WTC11 (cell line): ENCODE results near the gene CUL1. TPM values are rescaled to one million over a fixed set of nuclear protein-coding genes. Genes with fewer than 3 reads are reported as not detected.

Experiments used
- ATAC-seq: fragments of 200-7000 bp; cut with Tn5 transposase; 2 replicates; pipeline ENCODE4 v1.10.0; 2021; ENCODE audit warnings: mild to moderate bottlenecking, moderate library complexity
- CTCF ChIA-PET: fragments of 300-600 bp; sonication (Branson Sonifier 250); formaldehyde crosslinking; loops from one replicate; lab custom pipeline; 2021; ENCODE audit warnings: antibody characterized with exemption; lab: Charles Lee
- POLR2A ChIA-PET: fragments of 350-600 bp; sonication (Branson Sonifier 250); formaldehyde crosslinking; loops from one replicate; lab custom pipeline; 2021; ENCODE audit warnings: antibody characterized with exemption; lab: Charles Lee
- DNase-seq: peaks from one replicate; pipeline ENCODE4 v3.0.0; 2021; ENCODE audit warnings: low spot score
- H3K27ac Mint-ChIP-seq: 2 replicates; pipeline ENCODE4 v1.8.0; 2021; ENCODE audit warnings: mixed read lengths
- H3K27me3 Mint-ChIP-seq: 2 replicates; pipeline ENCODE4 v1.8.0; 2021; ENCODE audit warnings: low read depth, mild to moderate bottlenecking, moderate library complexity, mixed read lengths
- H3K36me3 Mint-ChIP-seq: 2 replicates; pipeline ENCODE4 v1.8.0; 2021; ENCODE audit warnings: mixed read lengths
- H3K4me1 Mint-ChIP-seq: 2 replicates; pipeline ENCODE4 v1.8.0; 2022; ENCODE audit warnings: mixed read lengths
- H3K4me3 Mint-ChIP-seq: 2 replicates; pipeline ENCODE4 v1.8.0; 2021; ENCODE audit warnings: mild to moderate bottlenecking, moderate library complexity, mixed read lengths
- H3K9me3 Mint-ChIP-seq: 2 replicates; pipeline ENCODE4 v1.8.0; 2021; ENCODE audit warnings: mixed read lengths
- CBFB ChIP-seq: sonication (generic); formaldehyde crosslinking; IDR thresholded peaks from 2 replicates; pipeline ENCODE4 v1.8.1; 2022; ENCODE audit warnings: mild to moderate bottlenecking, low read depth, missing genetic modification reagents
- CREB1 ChIP-seq: sonication (generic); formaldehyde crosslinking; IDR thresholded peaks from 2 replicates; pipeline ENCODE4 v1.8.0; 2023; ENCODE audit warnings: mild to moderate bottlenecking, missing genetic modification reagents
- FOXJ3 ChIP-seq: sonication (generic); formaldehyde crosslinking; IDR thresholded peaks from 2 replicates; pipeline ENCODE4 v1.9.0; 2021; ENCODE audit warnings: missing genetic modification reagents, mild to moderate bottlenecking, borderline replicate concordance
- FOXK1 ChIP-seq: sonication (generic); formaldehyde crosslinking; IDR thresholded peaks from 2 replicates; pipeline ENCODE4 v1.8.0; 2022; ENCODE audit warnings: mild to moderate bottlenecking, moderate library complexity, missing genetic modification reagents
- FOXP1 ChIP-seq: sonication (generic); formaldehyde crosslinking; IDR thresholded peaks from 2 replicates; pipeline ENCODE4 v1.8.0; 2022; ENCODE audit warnings: missing genetic modification reagents, mild to moderate bottlenecking, moderate library complexity, borderline replicate concordance
- GABPB1 ChIP-seq: sonication (generic); formaldehyde crosslinking; IDR thresholded peaks from 2 replicates; pipeline ENCODE4 v1.8.1; 2023; ENCODE audit warnings: mild to moderate bottlenecking, missing genetic modification reagents
- GRHL2 ChIP-seq: fragments of 250-450 bp; sonication (Bioruptor Pico); IDR thresholded peaks from 2 replicates; pipeline ENCODE4 v1.8.0; 2022; ENCODE audit warnings: mild to moderate bottlenecking, moderate library complexity; ENCODE audit not compliant: insufficient replicate concordance, severe bottlenecking
- IRF2 ChIP-seq: sonication (generic); formaldehyde crosslinking; IDR thresholded peaks from 2 replicates; pipeline ENCODE4 v1.8.0; 2022; ENCODE audit warnings: low read depth, missing genetic modification reagents, borderline replicate concordance
- JUN ChIP-seq: sonication (generic); formaldehyde crosslinking; IDR thresholded peaks from 2 replicates; pipeline ENCODE4 v1.8.0; 2023; ENCODE audit warnings: mild to moderate bottlenecking, missing genetic modification reagents
- MYBL2 ChIP-seq: sonication (generic); formaldehyde crosslinking; IDR thresholded peaks from 2 replicates; pipeline ENCODE4 v1.8.1; 2023; ENCODE audit warnings: mild to moderate bottlenecking, moderate library complexity, missing genetic modification reagents
- PRRX2 ChIP-seq: fragments of 250-450 bp; sonication (Bioruptor Pico); IDR thresholded peaks from 2 replicates; pipeline ENCODE4 v1.8.0; 2021; ENCODE audit warnings: mild to moderate bottlenecking
- RORB ChIP-seq: fragments of 250-450 bp; sonication (Bioruptor Pico); IDR thresholded peaks from 2 replicates; pipeline ENCODE4 v1.9.0; 2021; ENCODE audit warnings: mild to moderate bottlenecking
- SOX15 ChIP-seq: fragments of 250-450 bp; sonication (Bioruptor Pico); IDR thresholded peaks from 2 replicates; pipeline ENCODE4 v1.9.0; 2021; ENCODE audit warnings: mild to moderate bottlenecking
- STAT6 ChIP-seq: sonication (generic); formaldehyde crosslinking; conservative IDR thresholded peaks from 2 replicates; pipeline ENCODE4 v1.8.1; 2023; ENCODE audit warnings: mild to moderate bottlenecking, low read depth, missing genetic modification reagents, moderate library complexity
- TCF7 ChIP-seq: sonication (generic); formaldehyde crosslinking; IDR thresholded peaks from 2 replicates; pipeline ENCODE4 v1.8.0; 2022; ENCODE audit warnings: mild to moderate bottlenecking, low read depth, missing genetic modification reagents, moderate library complexity
- ZNF219 ChIP-seq: sonication (generic); formaldehyde crosslinking; IDR thresholded peaks from 2 replicates; pipeline ENCODE4 v1.8.0; 2023; ENCODE audit warnings: missing genetic modification reagents, mild to moderate bottlenecking, borderline replicate concordance
- total RNA-seq: library from RNA; stranded (reverse); gene quantifications from 3 replicates; pipeline ENCODE4 v1.2.3, GENCODE V29; 2021
- TF ChIP-seq, protein P1 (sequence below): sonication (generic); formaldehyde crosslinking; IDR thresholded peaks from 2 replicates; pipeline ENCODE4 v1.8.0; 2023; ENCODE audit warnings: mild to moderate bottlenecking, missing genetic modification reagents
- TF ChIP-seq, protein P2 (sequence below): sonication (generic); formaldehyde crosslinking; IDR thresholded peaks from 2 replicates; pipeline ENCODE4 v1.8.1; 2023; ENCODE audit warnings: mild to moderate bottlenecking, moderate library complexity, missing genetic modification reagents
- TF ChIP-seq, protein P3 (sequence below): fragments of 250-450 bp; sonication (Bioruptor Pico); IDR thresholded peaks from 2 replicates; pipeline ENCODE4 v2.1.2; 2022; ENCODE audit warnings: mild to moderate bottlenecking, moderate library complexity

The CUL1 gene
- total RNA-seq, 1 experiment from 2014 or later, result 50.5 TPM

DNA sequence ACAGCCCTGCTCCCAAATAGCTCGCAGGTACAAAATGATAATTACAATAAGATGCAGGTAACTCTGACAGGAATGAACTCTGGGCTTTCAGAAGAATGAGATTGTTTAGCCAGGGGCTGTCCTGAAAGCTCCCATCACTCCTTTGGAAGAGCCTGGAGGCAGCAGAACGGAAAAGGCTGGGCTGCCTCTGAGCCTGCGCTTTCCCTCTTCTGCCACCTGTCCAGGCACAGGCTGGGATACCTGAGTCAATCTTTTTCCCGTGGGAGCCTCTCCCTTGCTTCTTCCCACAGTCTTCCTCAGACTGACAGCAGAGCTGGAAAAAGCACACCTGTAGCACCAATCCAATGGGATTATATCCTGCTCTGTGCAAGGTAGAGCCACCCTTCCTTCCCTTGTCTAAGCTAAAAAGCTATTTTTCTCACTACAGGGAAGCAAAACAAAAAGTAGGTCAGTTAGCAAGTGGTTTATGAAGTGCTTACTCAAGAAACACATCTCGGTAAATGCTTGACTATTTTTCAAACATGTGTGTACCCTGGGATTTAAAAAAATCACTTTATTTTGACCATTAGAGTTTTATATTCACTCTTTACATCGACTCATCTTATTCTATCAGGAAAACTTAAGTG is 12.3 kb upstream of the CUL1 start:
- Mint-ChIP-seq H3K4me1 (peaks cover 5% of the 10 kb centered on the region; the same call in 1 of the 2 replicates), H3K9me3 (peaks cover 17% of the 10 kb centered on the region), H3K4me3 (no peak overlapping the region), H3K27me3 (no peaks in the 10 kb centered on the region; the same call in 1 of the 2 replicates), H3K36me3 (peaks cover 3% of the 10 kb centered on the region; the same call in 1 of the 2 replicates), H3K27ac (no peak overlapping the region)
- ATAC-seq (peak; percentile 71), DNase-seq (no peak)
- TF ChIP-seq FOXK1 (CRISPR knock-in tag), result no peak
- no peak for TF ChIP-seq ZNF219
- TF ChIP-seq MYBL2 (CRISPR knock-in tag), result no peak
- TF ChIP-seq PRRX2, result no peak
- TF ChIP-seq STAT6 (CRISPR knock-in tag), result no peak
- ChIA-PET POLR2A (no interaction called here), CTCF (no interaction called here)

- ChIA-PET CTCF (no interaction called here), POLR2A (no interaction called here)
- H3K4me1 Mint-ChIP-seq, result peaks cover 5% of the 10 kb centered on the region; the same call in 1 of the 2 replicates
- DNase-seq, result no peak
- no peaks in the 10 kb centered on the region; the same call in 1 of the 2 replicates for H3K27me3 Mint-ChIP-seq
- H3K36me3 Mint-ChIP-seq, result no peaks in the 10 kb centered on the region
- TF ChIP-seq SOX15 (CRISPR knock-in tag) (no peak), GRHL2 (no peak), TCF7 (CRISPR knock-in tag) (no peak), FOXP1 (CRISPR knock-in tag) (no peak), MYBL2 (CRISPR knock-in tag) (no peak), CREB1 (CRISPR knock-in tag) (no peak), IRF2 (CRISPR knock-in tag) (no peak), GABPB1 (CRISPR knock-in tag) (no peak), JUN (CRISPR knock-in tag) (no peak), RORB (CRISPR knock-in tag) (no peak), CBFB (CRISPR knock-in tag) (no peak), ZNF219 (no peak), FOXJ3 (CRISPR knock-in tag) (no peak), FOXK1 (CRISPR knock-in tag) (no peak)
- TF ChIP-seq, protein P1, sequence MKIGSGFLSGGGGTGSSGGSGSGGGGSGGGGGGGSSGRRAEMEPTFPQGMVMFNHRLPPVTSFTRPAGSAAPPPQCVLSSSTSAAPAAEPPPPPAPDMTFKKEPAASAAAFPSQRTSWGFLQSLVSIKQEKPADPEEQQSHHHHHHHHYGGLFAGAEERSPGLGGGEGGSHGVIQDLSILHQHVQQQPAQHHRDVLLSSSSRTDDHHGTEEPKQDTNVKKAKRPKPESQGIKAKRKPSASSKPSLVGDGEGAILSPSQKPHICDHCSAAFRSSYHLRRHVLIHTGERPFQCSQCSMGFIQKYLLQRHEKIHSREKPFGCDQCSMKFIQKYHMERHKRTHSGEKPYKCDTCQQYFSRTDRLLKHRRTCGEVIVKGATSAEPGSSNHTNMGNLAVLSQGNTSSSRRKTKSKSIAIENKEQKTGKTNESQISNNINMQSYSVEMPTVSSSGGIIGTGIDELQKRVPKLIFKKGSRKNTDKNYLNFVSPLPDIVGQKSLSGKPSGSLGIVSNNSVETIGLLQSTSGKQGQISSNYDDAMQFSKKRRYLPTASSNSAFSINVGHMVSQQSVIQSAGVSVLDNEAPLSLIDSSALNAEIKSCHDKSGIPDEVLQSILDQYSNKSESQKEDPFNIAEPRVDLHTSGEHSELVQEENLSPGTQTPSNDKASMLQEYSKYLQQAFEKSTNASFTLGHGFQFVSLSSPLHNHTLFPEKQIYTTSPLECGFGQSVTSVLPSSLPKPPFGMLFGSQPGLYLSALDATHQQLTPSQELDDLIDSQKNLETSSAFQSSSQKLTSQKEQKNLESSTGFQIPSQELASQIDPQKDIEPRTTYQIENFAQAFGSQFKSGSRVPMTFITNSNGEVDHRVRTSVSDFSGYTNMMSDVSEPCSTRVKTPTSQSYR, result no peak
- TF ChIP-seq, protein P2, sequence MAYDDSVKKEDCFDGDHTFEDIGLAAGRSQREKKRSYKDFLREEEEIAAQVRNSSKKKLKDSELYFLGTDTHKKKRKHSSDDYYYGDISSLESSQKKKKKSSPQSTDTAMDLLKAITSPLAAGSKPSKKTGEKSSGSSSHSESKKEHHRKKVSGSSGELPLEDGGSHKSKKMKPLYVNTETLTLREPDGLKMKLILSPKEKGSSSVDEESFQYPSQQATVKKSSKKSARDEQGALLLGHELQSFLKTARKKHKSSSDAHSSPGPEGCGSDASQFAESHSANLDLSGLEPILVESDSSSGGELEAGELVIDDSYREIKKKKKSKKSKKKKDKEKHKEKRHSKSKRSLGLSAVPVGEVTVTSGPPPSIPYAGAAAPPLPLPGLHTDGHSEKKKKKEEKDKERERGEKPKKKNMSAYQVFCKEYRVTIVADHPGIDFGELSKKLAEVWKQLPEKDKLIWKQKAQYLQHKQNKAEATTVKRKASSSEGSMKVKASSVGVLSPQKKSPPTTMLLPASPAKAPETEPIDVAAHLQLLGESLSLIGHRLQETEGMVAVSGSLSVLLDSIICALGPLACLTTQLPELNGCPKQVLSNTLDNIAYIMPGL (CRISPR knock-in tag), result no peak
- TF ChIP-seq, protein P3, sequence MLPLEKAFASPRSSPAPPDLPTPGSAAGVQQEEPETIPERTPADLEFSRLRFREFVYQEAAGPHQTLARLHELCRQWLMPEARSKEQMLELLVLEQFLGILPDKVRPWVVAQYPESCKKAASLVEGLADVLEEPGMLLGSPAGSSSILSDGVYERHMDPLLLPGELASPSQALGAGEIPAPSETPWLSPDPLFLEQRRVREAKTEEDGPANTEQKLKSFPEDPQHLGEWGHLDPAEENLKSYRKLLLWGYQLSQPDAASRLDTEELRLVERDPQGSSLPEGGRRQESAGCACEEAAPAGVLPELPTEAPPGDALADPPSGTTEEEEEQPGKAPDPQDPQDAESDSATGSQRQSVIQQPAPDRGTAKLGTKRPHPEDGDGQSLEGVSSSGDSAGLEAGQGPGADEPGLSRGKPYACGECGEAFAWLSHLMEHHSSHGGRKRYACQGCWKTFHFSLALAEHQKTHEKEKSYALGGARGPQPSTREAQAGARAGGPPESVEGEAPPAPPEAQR (CRISPR knock-in tag), result no peak
- TF ChIP-seq, all 79 proteins: peak for 0
- no peak overlapping the region for H3K27ac Mint-ChIP-seq
- no peak for ATAC-seq
- no peak overlapping the region for H3K4me3 Mint-ChIP-seq
- peaks cover 6% of the 10 kb centered on the region for H3K9me3 Mint-ChIP-seq
Observed at GRCh38 chr7:148687555-148687954, 11.1 kb upstream of the CUL1 start.
